Nephron (organoid): ENCODE results near the gene LRRC34.

Source experiments
- H3K27ac Mint-ChIP-seq, 3 experiments: 2 replicates each; pipeline ENCODE4 v1.8.0; 2020; ENCODE audit warnings: mixed read lengths in 3 of 3, mild to moderate bottlenecking in 2 of 3, moderate library complexity in 1 of 3
- H3K27me3 Mint-ChIP-seq: 2 replicates; pipeline ENCODE4 v1.8.0; 2021; ENCODE audit warnings: low read depth, mild to moderate bottlenecking, moderate library complexity, mixed read lengths
- H3K36me3 Mint-ChIP-seq: 2 replicates; pipeline ENCODE4 v1.8.0; 2020; ENCODE audit warnings: low read depth, mixed read lengths
- H3K4me1 Mint-ChIP-seq: 2 replicates; pipeline ENCODE4 v1.8.0; 2020; ENCODE audit warnings: mixed read lengths
- H3K4me3 Mint-ChIP-seq, 3 experiments: 2 replicates each; pipeline ENCODE4 v1.8.0; 2020; ENCODE audit warnings: mild to moderate bottlenecking in 3 of 3, mixed read lengths in 3 of 3, moderate library complexity in 2 of 3
- H3K9me3 Mint-ChIP-seq: 2 replicates; pipeline ENCODE4 v1.8.0; 2020; ENCODE audit warnings: mixed read lengths
- CTCF ChIP-seq, 3 experiments: fragments of 200-600 bp; sonication (generic); IDR thresholded peaks; one replicate each; pipeline ENCODE4 v1.5.0; 2021; ENCODE audit warnings: antibody characterized with exemption in 3 of 3; ENCODE audit not compliant: unreplicated experiment in 3 of 3

The LRRC34 gene

GRCh38 chr3:169790687-169791429 lies 21.8 kb downstream of the LRRC34 start:
- Mint-ChIP-seq H3K27ac (no peak overlapping the region), H3K27me3 (no peaks in the 10 kb centered on the region), H3K36me3 (peaks cover 28% of the 10 kb centered on the region), H3K9me3 (no peaks in the 10 kb centered on the region), H3K4me3 (no peak overlapping the region), H3K4me1 (no peaks in the 10 kb centered on the region)
- no peak for TF ChIP-seq CTCF (IDR thresholded peaks at IDR 0.05; ENCODE audit: unreplicated experiment in 3 of 3)

DNA sequence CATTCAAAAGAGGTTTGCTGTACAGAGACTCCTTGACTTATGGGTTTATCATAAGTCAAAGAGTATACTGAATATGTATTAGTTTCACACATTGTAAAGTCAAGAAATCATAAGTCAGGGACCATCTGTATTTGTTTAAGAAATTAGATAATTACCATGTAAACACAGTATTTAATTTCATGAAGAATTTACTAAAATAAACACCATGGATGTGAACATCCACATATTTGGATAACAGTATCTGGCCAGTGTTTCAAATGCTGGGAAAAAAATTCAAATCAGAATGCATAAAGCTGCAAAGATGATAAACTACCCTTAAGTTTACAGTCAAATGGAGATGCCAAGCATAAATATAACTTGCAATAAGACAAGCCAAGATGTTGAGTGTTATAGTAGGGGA lies 22.5 kb downstream of the LRRC34 start:
- Mint-ChIP-seq H3K9me3 (no peaks in the 10 kb centered on the region), H3K36me3 (peaks cover 34% of the 10 kb centered on the region), H3K27ac (no peak overlapping the region), H3K4me3 (no peak overlapping the region), H3K4me1 (no peaks in the 10 kb centered on the region), H3K27me3 (no peaks in the 10 kb centered on the region)
- no peak for TF ChIP-seq CTCF (IDR thresholded peaks at IDR 0.05; ENCODE audit: unreplicated experiment in 3 of 3)

- Mint-ChIP-seq H3K9me3 (no peaks in the 10 kb centered on the region), H3K27ac (no peak overlapping the region), H3K27me3 (no peaks in the 10 kb centered on the region), H3K4me3 (no peak overlapping the region), H3K36me3 (peaks cover 34% of the 10 kb centered on the region), H3K4me1 (no peaks in the 10 kb centered on the region)
- TF ChIP-seq CTCF (IDR thresholded peaks at IDR 0.05; ENCODE audit: unreplicated experiment in 3 of 3): no peak
Observed at GRCh38 chr3:169787791-169788190, 24.9 kb downstream of the LRRC34 start.

- no peak overlapping the region for H3K27ac Mint-ChIP-seq
- H3K4me1 Mint-ChIP-seq: no peaks in the 10 kb centered on the region
- H3K36me3 Mint-ChIP-seq: peaks cover 36% of the 10 kb centered on the region
- no peak for TF ChIP-seq CTCF (IDR thresholded peaks at IDR 0.05; ENCODE audit: unreplicated experiment in 3 of 3)
- no peaks in the 10 kb centered on the region for H3K9me3 Mint-ChIP-seq
- H3K27me3 Mint-ChIP-seq: no peaks in the 10 kb centered on the region
- H3K4me3 Mint-ChIP-seq: no peak overlapping the region
Observed at GRCh38 chr3:169787120-169787519, 25.6 kb downstream of the LRRC34 start.

DNA sequence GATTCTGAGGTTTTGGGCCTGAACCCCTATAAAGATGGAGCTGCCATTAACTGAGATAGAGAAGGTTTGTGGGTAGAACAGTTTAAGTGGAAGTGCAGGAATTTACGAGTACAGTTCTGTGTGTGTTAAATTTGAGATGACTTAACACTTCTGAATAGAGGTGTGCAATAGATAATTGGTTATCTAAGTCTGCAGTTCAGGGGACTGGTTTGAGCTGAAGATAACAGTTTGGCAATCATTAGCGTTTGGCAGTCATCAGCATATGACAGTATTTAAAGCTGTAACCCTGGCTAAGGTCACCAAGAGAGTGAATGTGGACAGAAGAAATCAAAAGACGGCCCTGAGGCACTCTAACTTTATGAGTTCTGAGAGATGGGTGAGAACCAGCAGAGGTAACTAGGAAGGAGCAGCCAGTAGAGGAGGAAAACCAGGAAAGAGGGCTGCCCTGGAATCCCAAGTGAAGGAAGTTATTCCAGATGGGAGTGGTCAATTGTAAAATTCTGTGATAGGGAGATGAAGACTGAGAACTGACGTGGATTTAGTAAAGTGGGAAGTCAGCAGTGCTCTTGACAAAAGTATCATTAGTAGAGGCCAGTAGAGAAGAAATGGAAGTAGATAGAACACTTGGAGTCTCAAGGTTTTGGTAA lies 31.4 kb downstream of the LRRC34 start:
- TF ChIP-seq CTCF (IDR thresholded peaks at IDR 0.05; ENCODE audit: unreplicated experiment in 3 of 3): no peak
- H3K4me3 Mint-ChIP-seq: no peak overlapping the region
- H3K27me3 Mint-ChIP-seq: no peaks in the 10 kb centered on the region
- H3K36me3 Mint-ChIP-seq: peaks cover 56% of the 10 kb centered on the region
- H3K27ac Mint-ChIP-seq: no peak overlapping the region
- H3K4me1 Mint-ChIP-seq: peaks cover under 1% of the 10 kb centered on the region
- no peaks in the 10 kb centered on the region for H3K9me3 Mint-ChIP-seq

DNA sequence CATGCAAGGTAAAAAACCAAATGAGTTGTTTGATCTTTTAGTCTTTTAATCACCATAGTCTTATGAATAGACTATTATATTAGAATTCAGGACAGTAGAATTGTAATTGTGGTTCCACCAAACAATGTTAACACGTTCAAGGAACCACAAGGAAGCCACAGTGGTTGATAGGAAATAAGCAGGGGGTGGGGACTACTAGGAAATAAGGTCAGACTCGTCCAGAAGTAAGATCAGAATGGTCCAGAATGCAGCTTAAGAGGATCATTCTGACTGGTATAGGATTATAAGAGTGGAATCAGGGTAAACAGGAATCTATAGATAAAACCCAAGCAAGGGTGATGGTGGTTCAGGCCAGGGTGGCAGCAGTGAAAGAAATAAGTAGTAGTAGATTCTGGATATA lies 32.0 kb downstream of the LRRC34 start:
- TF ChIP-seq CTCF (IDR thresholded peaks at IDR 0.05; ENCODE audit: unreplicated experiment in 3 of 3): no peak
- Mint-ChIP-seq H3K27ac (no peak overlapping the region), H3K4me1 (peaks cover 6% of the 10 kb centered on the region), H3K36me3 (peaks cover 55% of the 10 kb centered on the region), H3K27me3 (no peaks in the 10 kb centered on the region), H3K9me3 (no peaks in the 10 kb centered on the region), H3K4me3 (no peak overlapping the region)
